Body of pancreas (tissue), 4 donors: ENCODE data around the gene OR6T1. TPM values are rescaled to one million over a fixed set of nuclear protein-coding genes. Genes with fewer than 3 reads are reported as not detected.

Source experiments
- ATAC-seq: fragments of 150-250 bp; one replicate; pipeline ENCODE4 v1.9.1; 2016
- DNase-seq, 4 donors: peaks; one replicate each; pipeline ENCODE4 v3.0.0-alpha.2; 2019
- H3K27ac ChIP-seq, 4 donors: fragments of 200-600 bp; sonication (generic); 1 replicate in 3 of 4; 2 replicates in 1 of 4; pipeline versions ENCODE4 v1.5.1 to v1.6.1; 2016 to 2019; ENCODE audit warnings: mild to moderate bottlenecking in 1 of 4, mixed read lengths in 1 of 4, moderate library complexity in 1 of 4
- H3K27me3 ChIP-seq, 2 donors: fragments of 200-600 bp; sonication (generic); one replicate each; pipeline ENCODE4 v1.6.0; 2016; ENCODE audit warnings: mild to moderate bottlenecking in 1 of 2
- H3K36me3 ChIP-seq, 2 donors: fragments of 200-600 bp; sonication (generic); replicated peaks in 1 of 2; 2 replicates each; pipeline ENCODE4 v1.5.1; 2016; ENCODE audit warnings: low read depth in 2 of 2; ENCODE audit not compliant: insufficient read depth in 1 of 2
- H3K4me1 ChIP-seq: fragments of 200-600 bp; sonication (generic); one replicate; pipeline ENCODE4 v1.6.0; 2016
- H3K4me3 ChIP-seq, 2 donors: fragments of 200-600 bp; sonication (generic); 1 replicate in 1 of 2; 2 replicates in 1 of 2; pipeline ENCODE4 v1.5.1; 2016 to 2019
- H3K9me3 ChIP-seq, 3 donors: fragments of 200-600 bp; sonication (generic); 1 replicate in 2 of 3; 2 replicates in 1 of 3; pipeline ENCODE4 v1.5.1; 2016
- CTCF ChIP-seq, 7 experiments: fragments of 450-650 bp in 4 of 7; fragments of 200-600 bp in 3 of 7; sonication (generic) in 3 of 7; IDR thresholded peaks; one replicate each; pipeline ENCODE4 v1.5.1; 2016 to 2019; ENCODE audit warnings: antibody characterized with exemption in 7 of 7
- POLR2A ChIP-seq, 3 donors: fragments of 450-650 bp; IDR thresholded peaks; one replicate each; pipeline ENCODE4 v1.6.1; 2016; ENCODE audit warnings: antibody characterized with exemption in 3 of 3, mild to moderate bottlenecking in 2 of 3
- WGBS, 2 donors: methylation state at CpG; one replicate each; pipeline ENCODE4 v1.1.5; 2017; 5-methylcytosine and 5-hydroxymethylcytosine counted together
- intact Hi-C: fragments of 100-400 bp; cut with DNase I; formaldehyde crosslinking; loops from one replicate; pipeline ENCODE4 v1.15.1; 2023
- total RNA-seq, 2 donors: library from RNA; depleted of rRNA; stranded (reverse); fragments of >200 nt; gene quantifications; one replicate each; pipeline ENCODE4 v1.1.0, GENCODE V29; 2016

The OR6T1 gene
- total RNA-seq, 2 donors from 2014 or later: not detected

DNA sequence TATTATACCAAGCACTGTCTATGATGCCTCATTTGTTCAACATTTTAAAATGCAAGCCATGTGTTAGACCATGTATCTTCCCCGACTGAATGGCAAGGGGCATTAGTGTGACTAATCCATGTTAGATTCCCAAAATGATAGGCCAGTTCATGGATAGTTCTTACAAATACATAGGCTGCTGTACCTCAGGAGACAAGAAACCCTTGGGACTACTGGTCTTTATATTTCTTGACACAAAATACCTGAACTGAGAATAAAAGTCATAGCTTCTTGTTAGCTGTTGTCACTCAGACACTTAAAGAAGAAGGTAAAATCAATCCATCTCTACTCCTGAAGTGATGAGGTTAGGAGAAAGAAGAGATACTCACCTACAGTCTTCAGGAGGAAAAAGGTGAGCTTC lies 41.8 kb downstream of the OR6T1 start, which contains the start of gene OR8D4:
OR8D4 (plus strand) TSS at position 301 of the 400 bp plus-strand sequence. CDS start 4,265 bp downstream, outside the sequence.
- TF ChIP-seq POLR2A (IDR thresholded peaks at IDR 0.05) (no peak), CTCF (IDR thresholded peaks at IDR 0.05) (no peak)
- no peak for ATAC-seq
- intact Hi-C loops: no loop called here

DNA sequence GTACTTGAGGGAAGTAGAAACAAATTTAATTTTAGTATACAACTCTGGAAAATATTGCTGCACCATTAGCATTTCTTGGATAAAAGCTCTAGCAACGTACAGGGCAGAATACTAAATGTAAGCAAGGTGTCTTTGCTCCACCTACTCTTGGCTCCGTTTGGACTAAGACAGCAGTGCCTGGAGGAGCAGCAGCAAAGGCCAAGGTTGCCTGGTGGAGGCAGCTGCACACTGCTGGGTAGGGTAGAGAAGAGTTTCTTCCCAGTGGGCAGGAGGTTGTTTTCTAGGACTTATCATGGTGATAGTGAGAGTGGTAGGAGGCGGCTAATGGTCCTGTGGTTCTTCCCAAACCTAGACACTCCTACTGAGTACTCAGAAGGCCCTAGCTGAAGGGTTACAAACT lies 43.8 kb downstream of the OR6T1 start:
- 32 to 50% methylated on average over 3 of the region's 3 CpGs for whole genome bisulfite sequencing, 2 donors
- no peak overlapping the region for H3K27ac ChIP-seq
- TF ChIP-seq POLR2A (IDR thresholded peaks at IDR 0.05) (no peak), CTCF (IDR thresholded peaks at IDR 0.05) (peak in 2 of 7 experiments; percentile 6 to 10)
- H3K36me3 ChIP-seq: no peaks in the 10 kb centered on the region
- no peak overlapping the region for H3K4me3 ChIP-seq
- intact Hi-C loops: no loop called here
- DNase-seq (peak in 2 of 4 donors; percentile 25 to 38), ATAC-seq (peak; percentile 47)
- peaks cover 19% of the 10 kb centered on the region for H3K4me1 ChIP-seq
- no peaks in the 10 kb centered on the region for H3K9me3 ChIP-seq
- H3K27me3 ChIP-seq: no peaks in the 10 kb centered on the region

More for the DNA sequence above, 41.8 kb downstream of the OR6T1 start, which contains the start of gene OR8D4:
- Histone ChIP-seq H3K27ac (no peak within 1 kb of the TSS), H3K4me1 (peaks cover 28% of the 10 kb centered on the region), H3K36me3 (no peaks in the 10 kb centered on the region), H3K9me3 (no peaks in the 10 kb centered on the region), H3K4me3 (no peak within 1 kb of the TSS), H3K27me3 (no peaks in the 10 kb centered on the region)
- WGBS, 2 donors: 85 to 92% methylated on average over 1 of the region's 1 CpG
- DNase-seq: no peak

Other genes with a start within 250 kb of the OR6T1 start
- gene ZNF202, start 202.2 kb downstream of the OR6T1 start, total RNA-seq: 10 to 100 TPM; 11.5 to 15.3 TPM
- gene OR6X1, start 189.3 kb downstream of the OR6T1 start, total RNA-seq: not detected
- not detected for gene OR6M1, start 137.5 kb downstream of the OR6T1 start, total RNA-seq
- gene TMEM225, start 58.2 kb downstream of the OR6T1 start, total RNA-seq: not detected
- gene OR8D4, start 41.7 kb downstream of the OR6T1 start, total RNA-seq: 10 to 100 TPM in 1 of 2 donors, 1 to 10 TPM in 1; 1.6 to 13.2 TPM
- 1 to 10 TPM in 1 of 2 donors, under 1 TPM in 1; 0.78 to 6.6 TPM for gene OR4D5, start 4.2 kb downstream of the OR6T1 start, total RNA-seq
- gene OR10S1, start 33.9 kb upstream of the OR6T1 start, total RNA-seq: not detected
- gene OR10G6, start 51.3 kb upstream of the OR6T1 start, total RNA-seq: not detected
- gene OR10G4, start 69.2 kb upstream of the OR6T1 start, total RNA-seq: 1 to 10 TPM in 1 of 2 donors, under 1 TPM in 1; 0.52 to 5.3 TPM
- not detected for gene OR10G9, start 79.2 kb upstream of the OR6T1 start, total RNA-seq
- gene OR10G8, start 83.0 kb upstream of the OR6T1 start, total RNA-seq: not detected
- not detected for gene OR10G7, start 97.5 kb upstream of the OR6T1 start, total RNA-seq
- 10 to 100 TPM; 18.9 to 37.2 TPM for gene VWA5A, start 171.6 kb upstream of the OR6T1 start, total RNA-seq
- gene OR10D3, start 239.5 kb upstream of the OR6T1 start, total RNA-seq: not detected